GM12865 (cell line): ENCODE measurements around the gene BCL7B.
"Not testable (repeated sequence)": the region's sequence is repeated elsewhere in the genome, so short reads cannot be mapped to it uniquely, and the experiment has no call there.

Experiments used
- DNase-seq: peaks from one replicate; pipeline ENCODE4 v3.0.0; 2010; ENCODE audit warnings: low read depth
- H3K4me3 ChIP-seq: 2 replicates; pipeline ENCODE4 v1.5.1; 2011; ENCODE audit warnings: mild to moderate bottlenecking, low read depth, low read length, control low read depth
- CTCF ChIP-seq: IDR thresholded peaks from 2 replicates; pipeline ENCODE4 v1.5.1; 2011; ENCODE audit warnings: low read length, control low read depth, low read depth, inconsistent platforms; ENCODE audit not compliant: insufficient read depth; ENCODE audit errors: missing control alignments

The BCL7B gene

DNA sequence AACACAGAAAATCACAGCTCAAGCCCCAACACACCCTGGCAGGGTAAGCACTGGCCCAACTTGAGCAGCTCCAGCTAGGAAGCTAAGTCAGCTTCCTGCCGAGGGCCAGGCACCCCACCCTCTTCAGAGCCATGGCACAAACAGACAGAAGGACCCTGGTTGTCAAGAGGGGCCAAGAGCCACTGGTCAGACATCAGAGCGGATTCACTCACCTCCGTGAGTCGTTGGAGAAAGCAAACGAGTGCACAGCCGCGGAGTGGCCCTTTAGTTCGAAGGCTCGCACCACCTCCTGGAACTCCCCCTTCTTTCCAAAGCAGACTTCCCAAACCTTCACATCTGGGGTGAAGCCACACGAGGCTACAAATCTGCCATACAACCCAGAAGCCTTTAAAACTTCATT, 13.5 kb upstream of the BCL7B start:
- DNase-seq: no peak
- no peak overlapping the region for H3K4me3 ChIP-seq
- TF ChIP-seq CTCF: no peak

- TF ChIP-seq CTCF: no peak
Measured at GRCh38 chr7:73570521-73570920, 13.0 kb upstream of the BCL7B start.

DNA sequence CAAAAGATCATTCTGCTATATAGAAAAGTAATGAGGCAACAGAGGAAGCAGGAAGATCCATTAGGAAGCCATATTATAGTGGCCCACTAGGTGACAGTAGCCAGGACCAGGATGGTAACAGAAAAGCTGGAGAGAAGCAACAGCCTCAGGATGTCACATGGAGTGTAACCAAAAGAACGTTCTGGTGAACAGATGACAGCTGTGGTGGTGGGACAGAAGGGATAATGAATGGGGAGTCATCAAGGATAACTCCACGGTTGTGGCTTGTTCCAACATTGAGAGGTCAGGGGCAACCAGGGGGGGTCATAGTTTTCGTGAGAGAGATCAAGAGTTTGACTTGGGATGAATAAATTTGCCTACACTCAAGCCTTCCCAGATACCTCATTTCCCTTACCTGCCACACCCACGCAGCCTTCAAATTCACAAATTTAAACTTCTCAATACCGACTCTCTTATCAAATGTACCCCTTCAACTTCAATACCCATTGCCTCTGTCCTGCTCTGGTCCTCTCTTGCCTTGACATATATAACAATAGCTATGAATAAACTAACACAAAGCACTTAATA, 11.6 kb upstream of the BCL7B start:
- no peak for TF ChIP-seq CTCF
- H3K4me3 ChIP-seq: no peak overlapping the region
- DNase-seq: no peak

More at GRCh38 chr7:73570521-73570920, 13.0 kb upstream of the BCL7B start:
- DNase-seq: no peak
- H3K4me3 ChIP-seq: no peak overlapping the region

DNA sequence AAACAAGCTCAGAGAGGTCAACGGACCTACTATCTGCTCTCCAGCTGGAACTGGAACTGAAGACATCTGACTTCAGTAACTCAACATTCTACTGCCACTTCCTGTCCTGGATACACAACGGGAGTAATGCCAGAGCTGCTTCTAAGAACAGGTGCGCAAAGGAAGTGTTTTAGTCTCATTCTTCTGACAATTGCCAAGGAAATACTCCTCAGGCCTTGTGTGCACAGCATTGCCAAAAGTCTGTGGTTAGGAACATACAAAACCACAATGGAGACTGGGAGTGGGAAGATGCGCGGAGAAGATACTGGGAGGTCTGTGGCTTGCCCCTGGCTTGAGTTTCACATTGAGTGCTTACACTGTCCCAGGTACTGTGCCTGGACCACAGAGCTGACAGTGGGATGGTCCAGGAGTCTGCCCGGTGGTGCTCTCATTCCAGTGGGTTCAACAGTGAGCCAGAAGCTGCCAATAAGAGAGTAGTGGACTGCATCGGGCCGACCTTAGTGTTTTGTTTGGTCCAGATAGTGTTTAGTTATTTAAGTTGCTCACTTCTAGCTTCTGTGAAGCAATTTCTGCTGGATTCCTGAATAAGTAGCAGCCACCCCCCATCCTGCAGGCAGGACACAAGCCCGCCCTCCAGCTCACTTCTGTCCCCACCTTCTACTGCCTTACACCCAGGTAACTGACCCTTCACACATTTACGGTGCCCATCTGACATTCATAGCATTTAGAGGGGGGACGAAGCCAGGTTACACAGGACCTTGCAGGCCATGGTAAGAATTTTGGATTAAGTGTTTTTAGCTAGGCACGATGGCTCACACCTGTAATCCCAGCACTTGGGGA, 10.6 kb upstream of the BCL7B start:
- DNase-seq: no peak

GRCh38 chr7:73567140-73567539, 9.7 kb upstream of the BCL7B start:
- TF ChIP-seq CTCF: no peak
- no peak for DNase-seq
- no peak overlapping the region for H3K4me3 ChIP-seq

More for the DNA sequence above, 10.6 kb upstream of the BCL7B start:
- TF ChIP-seq CTCF: no peak
- no peak overlapping the region for H3K4me3 ChIP-seq

DNA sequence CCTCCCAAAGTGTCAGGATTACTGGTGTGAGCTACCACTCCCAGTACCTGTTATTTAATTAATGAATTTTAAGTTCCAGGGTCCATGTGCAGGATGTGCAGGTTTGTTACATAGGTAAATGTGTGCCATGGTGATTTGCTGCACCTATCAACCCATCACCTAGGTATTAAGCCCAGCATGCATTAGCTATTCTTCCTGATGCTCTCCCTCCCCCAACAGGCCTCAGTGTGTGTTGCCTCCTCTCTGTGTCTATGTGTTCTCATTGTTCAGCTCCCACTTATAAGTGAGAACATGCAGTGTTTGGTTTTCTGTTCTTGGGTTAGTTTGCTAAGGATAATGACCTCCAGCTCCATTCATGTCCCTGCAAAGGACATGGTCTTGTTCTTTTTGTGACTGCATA, 8.9 kb upstream of the BCL7B start:
- H3K4me3 ChIP-seq, DNase-seq: not testable (repeated sequence)

DNA sequence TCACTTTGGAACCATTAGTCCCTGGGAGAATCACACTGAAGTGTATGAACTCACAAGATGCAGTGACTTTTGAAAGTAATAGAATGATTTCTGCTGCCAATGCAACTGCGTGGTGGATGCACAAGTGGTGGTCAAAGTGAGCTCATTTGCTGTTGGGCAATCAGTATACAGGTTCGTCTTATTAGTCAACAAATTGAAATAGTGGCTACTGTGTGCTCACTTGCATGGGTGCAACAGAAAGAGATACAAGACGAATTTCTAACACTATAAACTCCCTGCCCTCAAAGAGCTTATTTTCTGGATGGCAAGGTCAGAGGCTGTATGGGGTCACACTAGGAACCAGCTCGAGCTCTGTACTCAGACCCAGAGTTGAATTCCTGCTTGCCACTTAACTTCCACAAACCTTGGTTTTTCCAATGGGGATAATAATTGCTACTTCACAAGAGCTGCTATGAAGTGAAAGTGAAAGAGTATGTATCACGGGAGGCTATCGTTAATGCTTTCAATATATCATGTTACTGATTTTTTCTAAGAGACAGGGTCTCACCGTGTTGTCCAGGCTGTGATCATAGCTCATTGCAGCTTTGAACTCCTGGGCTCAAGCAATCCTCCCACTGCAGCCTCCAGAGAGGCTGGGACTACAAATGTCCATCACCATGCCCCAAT, 8.3 kb upstream of the BCL7B start:
- no peak for DNase-seq
- TF ChIP-seq CTCF: no peak

More for the DNA sequence above, 8.3 kb upstream of the BCL7B start:
- no peak overlapping the region; the same call in none of the 2 replicates for H3K4me3 ChIP-seq
